ENCODE results near the gene PEX26.

DNA sequence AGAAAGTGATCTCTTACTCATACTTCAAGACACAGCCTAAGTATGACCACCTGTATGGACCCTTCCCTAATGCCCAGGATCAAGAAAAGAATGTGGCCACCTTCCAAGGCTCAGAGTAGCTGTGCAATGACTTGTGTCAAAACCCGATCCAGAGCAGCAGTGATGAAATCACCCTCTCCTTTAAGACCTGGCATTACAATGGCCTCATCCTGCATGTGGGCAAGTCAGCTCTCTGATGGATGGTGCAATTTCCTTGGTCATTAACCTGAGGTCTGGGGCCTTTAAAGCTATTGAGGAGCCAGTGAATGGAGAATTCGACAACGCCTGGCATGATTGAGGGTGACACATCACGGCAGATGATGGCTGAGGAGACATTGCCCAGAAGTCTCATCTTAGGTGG, 23.7 kb downstream of the PEX26 start:
- TF ChIP-seq, protein P1, sequence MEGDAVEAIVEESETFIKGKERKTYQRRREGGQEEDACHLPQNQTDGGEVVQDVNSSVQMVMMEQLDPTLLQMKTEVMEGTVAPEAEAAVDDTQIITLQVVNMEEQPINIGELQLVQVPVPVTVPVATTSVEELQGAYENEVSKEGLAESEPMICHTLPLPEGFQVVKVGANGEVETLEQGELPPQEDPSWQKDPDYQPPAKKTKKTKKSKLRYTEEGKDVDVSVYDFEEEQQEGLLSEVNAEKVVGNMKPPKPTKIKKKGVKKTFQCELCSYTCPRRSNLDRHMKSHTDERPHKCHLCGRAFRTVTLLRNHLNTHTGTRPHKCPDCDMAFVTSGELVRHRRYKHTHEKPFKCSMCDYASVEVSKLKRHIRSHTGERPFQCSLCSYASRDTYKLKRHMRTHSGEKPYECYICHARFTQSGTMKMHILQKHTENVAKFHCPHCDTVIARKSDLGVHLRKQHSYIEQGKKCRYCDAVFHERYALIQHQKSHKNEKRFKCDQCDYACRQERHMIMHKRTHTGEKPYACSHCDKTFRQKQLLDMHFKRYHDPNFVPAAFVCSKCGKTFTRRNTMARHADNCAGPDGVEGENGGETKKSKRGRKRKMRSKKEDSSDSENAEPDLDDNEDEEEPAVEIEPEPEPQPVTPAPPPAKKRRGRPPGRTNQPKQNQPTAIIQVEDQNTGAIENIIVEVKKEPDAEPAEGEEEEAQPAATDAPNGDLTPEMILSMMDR (IDR thresholded peaks at IDR 0.05), result no peak
- no peak for TF ChIP-seq POLR2A (IDR thresholded peaks at IDR 0.05)

All from right lobe of liver (tissue), 4 donors.